ENCODE results near the gene FNDC4. TPM values are rescaled to one million over a fixed set of nuclear protein-coding genes. Genes with fewer than 3 reads are reported as not detected.
A peak's percentile ranks its signal among the peaks of the same experiment; 100 is the strongest.

FNDC4 gene
- total RNA-seq, 1 donor from 2014 or later, result 7.3 TPM

DNA sequence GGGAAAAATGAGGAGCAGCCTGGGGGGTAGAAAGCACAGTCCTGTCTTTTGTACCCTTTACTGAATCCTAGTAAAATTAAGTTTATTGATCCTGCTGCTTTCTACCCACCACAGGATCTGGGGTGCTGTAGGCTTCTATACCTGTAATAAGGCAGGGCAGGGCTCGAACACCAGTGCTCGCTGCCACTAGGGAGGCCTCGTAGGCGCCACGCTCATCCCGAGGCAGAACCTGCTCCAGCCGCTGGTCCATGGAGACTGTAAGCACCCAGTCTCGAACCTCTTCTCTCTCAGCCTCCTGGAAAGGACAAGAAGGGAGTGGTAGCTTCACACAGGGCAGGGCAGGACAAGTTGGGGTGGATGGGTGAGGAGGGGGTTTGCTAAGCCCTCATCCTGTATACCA lies 49.8 kb downstream of the FNDC4 start:
- Mint-ChIP-seq H3K27me3 (ENCODE audit: low read depth, unreplicated experiment) (no peaks in the 10 kb centered on the region), H3K9me3 (ENCODE audit: unreplicated experiment) (no peaks in the 10 kb centered on the region), H3K36me3 (ENCODE audit: low read depth, unreplicated experiment) (peaks cover 36% of the 10 kb centered on the region), H3K4me3 (ENCODE audit: unreplicated experiment) (no peak overlapping the region), H3K27ac (ENCODE audit: unreplicated experiment) (no peak overlapping the region), H3K4me1 (ENCODE audit: low read depth, unreplicated experiment) (peaks cover 2% of the 10 kb centered on the region)
- no peak overlapping the region for H3K27ac ChIP-seq (ENCODE audit: low read depth, low read length)
- FAIRE-seq (no peak), DNase-seq (ENCODE audit: low read depth) (no peak)
- no peaks in the 10 kb centered on the region for H3K4me1 ChIP-seq (ENCODE audit: insufficient read depth, low read length)
- no peak overlapping the region for H2AFZ ChIP-seq (ENCODE audit: low read depth, low read length)
- H3K79me2 ChIP-seq (ENCODE audit: insufficient read depth, low read length), result no peaks in the 10 kb centered on the region
- no peak for TF ChIP-seq EZH2 (IDR thresholded peaks at IDR 0.05; ENCODE audit: insufficient read depth, low read length)
- TF ChIP-seq, protein P1, sequence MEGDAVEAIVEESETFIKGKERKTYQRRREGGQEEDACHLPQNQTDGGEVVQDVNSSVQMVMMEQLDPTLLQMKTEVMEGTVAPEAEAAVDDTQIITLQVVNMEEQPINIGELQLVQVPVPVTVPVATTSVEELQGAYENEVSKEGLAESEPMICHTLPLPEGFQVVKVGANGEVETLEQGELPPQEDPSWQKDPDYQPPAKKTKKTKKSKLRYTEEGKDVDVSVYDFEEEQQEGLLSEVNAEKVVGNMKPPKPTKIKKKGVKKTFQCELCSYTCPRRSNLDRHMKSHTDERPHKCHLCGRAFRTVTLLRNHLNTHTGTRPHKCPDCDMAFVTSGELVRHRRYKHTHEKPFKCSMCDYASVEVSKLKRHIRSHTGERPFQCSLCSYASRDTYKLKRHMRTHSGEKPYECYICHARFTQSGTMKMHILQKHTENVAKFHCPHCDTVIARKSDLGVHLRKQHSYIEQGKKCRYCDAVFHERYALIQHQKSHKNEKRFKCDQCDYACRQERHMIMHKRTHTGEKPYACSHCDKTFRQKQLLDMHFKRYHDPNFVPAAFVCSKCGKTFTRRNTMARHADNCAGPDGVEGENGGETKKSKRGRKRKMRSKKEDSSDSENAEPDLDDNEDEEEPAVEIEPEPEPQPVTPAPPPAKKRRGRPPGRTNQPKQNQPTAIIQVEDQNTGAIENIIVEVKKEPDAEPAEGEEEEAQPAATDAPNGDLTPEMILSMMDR (IDR thresholded peaks at IDR 0.05; ENCODE audit: insufficient read depth, low read depth, low read length), result no peak
- no peaks in the 10 kb centered on the region for H3K27me3 ChIP-seq (ENCODE audit: insufficient read depth, low read length)
- no peak overlapping the region for H3K9ac ChIP-seq (ENCODE audit: low read length)
- peaks cover 16% of the 10 kb centered on the region for H4K20me1 ChIP-seq (ENCODE audit: insufficient read depth, low read length)
- no peak overlapping the region for H3K4me3 ChIP-seq (ENCODE audit: insufficient read depth, low read depth, low read length)
- no peak overlapping the region for H3K4me2 ChIP-seq (ENCODE audit: low read length)
- peaks cover 24% of the 10 kb centered on the region for H3K36me3 ChIP-seq (ENCODE audit: insufficient read depth, low read length)
- H3K9me3 ChIP-seq (ENCODE audit: insufficient read depth, low read depth, low read length), result no peaks in the 10 kb centered on the region

DNA sequence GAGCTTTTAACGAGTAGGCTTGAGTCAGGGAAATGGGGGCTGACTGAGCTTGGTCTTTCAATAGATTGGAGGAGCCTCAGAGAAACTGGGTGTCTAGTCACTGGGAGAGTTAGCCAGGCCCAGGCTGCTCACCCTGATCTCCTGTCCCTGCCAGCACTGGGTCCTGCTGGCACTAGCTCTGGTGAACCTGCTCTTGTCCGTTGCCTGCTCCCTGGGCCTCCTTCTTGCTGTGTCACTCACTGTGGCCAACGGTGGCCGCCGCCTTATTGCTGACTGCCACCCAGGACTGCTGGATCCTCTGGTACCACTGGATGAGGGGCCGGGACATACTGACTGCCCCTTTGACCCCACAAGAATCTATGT lies 52.1 kb downstream of the FNDC4 start:
- H2AFZ ChIP-seq (ENCODE audit: low read depth, low read length), result no peak overlapping the region
- H3K4me1 Mint-ChIP-seq (ENCODE audit: low read depth, unreplicated experiment), result peaks cover 2% of the 10 kb centered on the region
- FAIRE-seq, result no peak

More for the DNA sequence above, 52.1 kb downstream of the FNDC4 start:
- Histone ChIP-seq H3K36me3 (ENCODE audit: insufficient read depth, low read length) (peaks cover 27% of the 10 kb centered on the region), H3K27ac (ENCODE audit: low read depth, low read length) (no peak overlapping the region), H3K4me1 (ENCODE audit: insufficient read depth, low read length) (no peaks in the 10 kb centered on the region), H3K27me3 (ENCODE audit: insufficient read depth, low read length) (no peaks in the 10 kb centered on the region), H4K20me1 (ENCODE audit: insufficient read depth, low read length) (peaks cover 18% of the 10 kb centered on the region), H3K9ac (ENCODE audit: low read length) (no peak overlapping the region), H3K79me2 (ENCODE audit: insufficient read depth, low read length) (no peaks in the 10 kb centered on the region), H3K9me3 (ENCODE audit: insufficient read depth, low read depth, low read length) (no peaks in the 10 kb centered on the region), H3K4me3 (ENCODE audit: insufficient read depth, low read depth, low read length) (no peak overlapping the region), H3K4me2 (ENCODE audit: low read length) (no peak overlapping the region)
- no peak for TF ChIP-seq EZH2 (IDR thresholded peaks at IDR 0.05; ENCODE audit: insufficient read depth, low read length)
- TF ChIP-seq, protein P1 (IDR thresholded peaks at IDR 0.05; ENCODE audit: insufficient read depth, low read depth, low read length), result no peak
- Mint-ChIP-seq H3K27me3 (ENCODE audit: low read depth, unreplicated experiment) (no peaks in the 10 kb centered on the region), H3K4me3 (ENCODE audit: unreplicated experiment) (peak overlapping the region; percentile 35), H3K9me3 (ENCODE audit: unreplicated experiment) (no peaks in the 10 kb centered on the region), H3K27ac (ENCODE audit: unreplicated experiment) (no peak overlapping the region), H3K36me3 (ENCODE audit: low read depth, unreplicated experiment) (peaks cover 26% of the 10 kb centered on the region)
- no peak for DNase-seq (ENCODE audit: low read depth)

Data from astrocyte (in vitro differentiated cells and primary cell).